SK-N-MC (cell line): ENCODE data around the gene SPRR2F.

Experiments used
- FOXP2 ChIP-seq: optimal IDR thresholded peaks from 2 replicates; pipeline ENCODE3; 2011; ENCODE audit warnings: mild to moderate bottlenecking, moderate library complexity; ENCODE audit not compliant: insufficient read depth; ENCODE audit errors: extremely low read length, control extremely low read depth
- POLR2AphosphoS5 ChIP-seq: IDR thresholded peaks from 2 replicates; pipeline ENCODE4 v1.6.1; 2012; ENCODE audit warnings: mild to moderate bottlenecking, low read depth, low read length, borderline replicate concordance

DNA sequence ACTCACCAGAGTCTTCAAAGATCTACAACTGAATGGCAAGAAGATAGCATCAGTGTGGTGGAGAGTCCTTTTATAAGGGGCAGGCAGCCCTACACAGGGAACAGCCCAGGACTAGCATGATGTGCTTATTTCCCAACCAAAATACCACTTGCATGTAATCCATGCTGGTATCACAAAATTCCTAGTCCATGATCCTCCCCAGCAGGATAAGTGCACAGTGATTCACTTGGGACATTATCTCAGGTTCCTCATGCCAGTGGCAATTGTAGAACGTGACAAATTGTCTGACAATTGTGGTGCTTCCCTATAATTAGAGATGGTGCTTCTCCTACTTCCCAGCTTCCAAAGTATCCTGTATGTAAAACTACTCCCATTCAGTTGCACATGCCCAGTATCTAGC lies 37.5 kb upstream of the SPRR2F start, which contains the start of gene SPRR2G:
- TF ChIP-seq POLR2AphosphoS5 (no peak), FOXP2 (no peak)
